Activated naive CD8-positive, alpha-beta T cell treated with anti-CD3 and anti-CD28 coated beads, Interleukin-2, amount 10 ng/mL, durations not matched to agents 7 days and 5 days (primary cell): ENCODE data around the gene ALDH1L1. TPM values are rescaled to one million over a fixed set of nuclear protein-coding genes. Genes with fewer than 3 reads are reported as not detected.

Experiments
- ATAC-seq: fragments of 150-1000 bp; cut with Tn5 transposase; one replicate; pipeline ENCODE4 v1.10.0; 2021; ENCODE audit warnings: low read depth, moderate library complexity
- POLR2A ChIA-PET: fragments of 350-600 bp; sonication (Branson Sonifier 250); formaldehyde crosslinking; loops from one replicate; lab custom pipeline; 2021; ENCODE audit warnings: antibody characterized with exemption; lab: Charles Lee
- DNase-seq: peaks from one replicate; pipeline ENCODE4 v3.0.0; 2021
- H3K27ac Mint-ChIP-seq: one replicate; pipeline ENCODE4 v1.8.0; 2022; ENCODE audit warnings: mild to moderate bottlenecking, mixed read lengths
- H3K27me3 Mint-ChIP-seq: one replicate; pipeline ENCODE4 v1.8.0; 2022; ENCODE audit warnings: mild to moderate bottlenecking, moderate library complexity, mixed read lengths
- H3K36me3 Mint-ChIP-seq: one replicate; pipeline ENCODE4 v1.8.0; 2021; ENCODE audit warnings: mild to moderate bottlenecking, mixed read lengths
- H3K4me1 Mint-ChIP-seq: one replicate; pipeline ENCODE4 v1.8.0; 2021; ENCODE audit warnings: mixed read lengths
- H3K4me3 Mint-ChIP-seq: one replicate; pipeline ENCODE4 v1.8.0; 2022; ENCODE audit warnings: mild to moderate bottlenecking, moderate library complexity, mixed read lengths
- H3K9me3 Mint-ChIP-seq: one replicate; pipeline ENCODE4 v1.8.0; 2021; ENCODE audit warnings: mixed read lengths
- total RNA-seq, 2 experiments: library from RNA; stranded (reverse); gene quantifications; one replicate each; pipeline ENCODE4 v1.2.3, GENCODE V29; 2021

The ALDH1L1 gene
- total RNA-seq, 2 experiments from 2014 or later: not detected

GRCh38 chr3:126111566-126112475, 68.6 kb downstream of the ALDH1L1 start:
- no peaks in the 10 kb centered on the region for H3K27me3 Mint-ChIP-seq
- POLR2A ChIA-PET: no interaction called here
- H3K9me3 Mint-ChIP-seq: no peaks in the 10 kb centered on the region
- no peak for DNase-seq
- no peak overlapping the region for H3K27ac Mint-ChIP-seq
- H3K4me3 Mint-ChIP-seq: no peak overlapping the region
- H3K4me1 Mint-ChIP-seq: no peaks in the 10 kb centered on the region
- no peaks in the 10 kb centered on the region for H3K36me3 Mint-ChIP-seq
- no peak for ATAC-seq

GRCh38 chr3:126111126-126111551, 69.2 kb downstream of the ALDH1L1 start:
- POLR2A ChIA-PET: no interaction called here
- ATAC-seq (no peak), DNase-seq (no peak)
- no peaks in the 10 kb centered on the region for H3K36me3 Mint-ChIP-seq
- no peaks in the 10 kb centered on the region for H3K9me3 Mint-ChIP-seq
- H3K4me1 Mint-ChIP-seq: no peaks in the 10 kb centered on the region
- no peak overlapping the region for H3K4me3 Mint-ChIP-seq
- H3K27me3 Mint-ChIP-seq: no peaks in the 10 kb centered on the region
- no peak overlapping the region for H3K27ac Mint-ChIP-seq

- Mint-ChIP-seq H3K36me3 (no peaks in the 10 kb centered on the region), H3K9me3 (no peaks in the 10 kb centered on the region), H3K4me3 (no peak overlapping the region), H3K27me3 (no peaks in the 10 kb centered on the region), H3K27ac (no peak overlapping the region), H3K4me1 (no peaks in the 10 kb centered on the region)
- POLR2A ChIA-PET: no interaction called here
- DNase-seq (no peak), ATAC-seq (no peak)
Measured at GRCh38 chr3:126110431-126111125, 69.8 kb downstream of the ALDH1L1 start.

DNA sequence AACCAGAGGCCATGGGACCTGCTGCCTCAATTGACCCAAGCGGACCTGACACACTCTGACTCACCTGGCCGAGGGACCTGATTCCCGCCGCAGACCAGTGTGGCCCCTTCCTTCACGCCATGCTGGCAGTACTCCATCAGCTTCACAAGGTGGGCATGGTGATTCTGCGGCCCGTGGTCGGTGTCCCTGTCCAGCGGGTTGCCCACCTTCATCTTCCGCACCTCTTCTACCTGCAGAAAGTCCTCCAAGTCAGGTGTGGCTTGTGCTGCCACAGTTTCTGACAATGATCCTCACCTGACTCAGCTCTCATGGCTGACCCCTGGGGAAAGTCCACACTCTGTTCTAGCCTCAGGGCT, 70.5 kb downstream of the ALDH1L1 start:
- Mint-ChIP-seq H3K27me3 (no peaks in the 10 kb centered on the region), H3K4me1 (no peaks in the 10 kb centered on the region), H3K9me3 (no peaks in the 10 kb centered on the region), H3K36me3 (no peaks in the 10 kb centered on the region), H3K4me3 (no peak overlapping the region), H3K27ac (no peak overlapping the region)
- no peak for DNase-seq
- POLR2A ChIA-PET: no interaction called here
- no peak for ATAC-seq

GRCh38 chr3:126109146-126109879, 71.1 kb downstream of the ALDH1L1 start:
- no peaks in the 10 kb centered on the region for H3K27me3 Mint-ChIP-seq

DNA sequence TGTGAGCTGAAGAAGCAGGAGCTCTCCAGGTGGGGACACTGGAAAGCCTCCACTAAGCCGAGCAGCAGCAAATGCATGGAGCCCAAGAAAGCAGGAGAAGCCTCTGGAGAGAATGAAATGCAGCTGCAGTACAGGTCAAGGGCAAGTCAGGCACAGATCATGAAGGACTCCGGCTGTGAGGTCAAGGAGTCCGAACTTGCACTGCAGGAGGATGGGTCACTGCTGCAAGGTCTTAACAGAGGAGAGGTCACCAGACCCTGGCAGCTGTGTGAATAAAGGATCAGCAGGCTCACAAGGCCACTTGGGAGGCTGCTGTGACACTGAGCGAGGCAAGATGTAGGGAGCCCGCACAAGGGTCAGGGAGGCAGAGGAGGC, 71.7 kb downstream of the ALDH1L1 start:
- H3K27me3 Mint-ChIP-seq: no peaks in the 10 kb centered on the region
- no peaks in the 10 kb centered on the region for H3K36me3 Mint-ChIP-seq
- no peaks in the 10 kb centered on the region for H3K9me3 Mint-ChIP-seq
- H3K27ac Mint-ChIP-seq: no peak overlapping the region
- POLR2A ChIA-PET: no interaction called here
- DNase-seq (no peak), ATAC-seq (no peak)
- H3K4me1 Mint-ChIP-seq: no peaks in the 10 kb centered on the region
- no peak overlapping the region for H3K4me3 Mint-ChIP-seq

More at GRCh38 chr3:126109146-126109879, 71.1 kb downstream of the ALDH1L1 start:
- Mint-ChIP-seq H3K27ac (no peak overlapping the region), H3K36me3 (no peaks in the 10 kb centered on the region), H3K9me3 (no peaks in the 10 kb centered on the region), H3K4me1 (no peaks in the 10 kb centered on the region), H3K4me3 (no peak overlapping the region)
- ATAC-seq (no peak), DNase-seq (no peak)
- POLR2A ChIA-PET: no interaction called here

GRCh38 chr3:126107957-126108675, 72.3 kb downstream of the ALDH1L1 start:
- no peak overlapping the region for H3K27ac Mint-ChIP-seq
- no peak overlapping the region for H3K4me3 Mint-ChIP-seq
- DNase-seq: no peak
- H3K9me3 Mint-ChIP-seq: no peaks in the 10 kb centered on the region
- no peak for ATAC-seq
- POLR2A ChIA-PET: no interaction called here
- H3K4me1 Mint-ChIP-seq: no peaks in the 10 kb centered on the region
- no peaks in the 10 kb centered on the region for H3K27me3 Mint-ChIP-seq
- H3K36me3 Mint-ChIP-seq: no peaks in the 10 kb centered on the region

GRCh38 chr3:126107203-126107939, 73.0 kb downstream of the ALDH1L1 start:
- no peak for DNase-seq

DNA sequence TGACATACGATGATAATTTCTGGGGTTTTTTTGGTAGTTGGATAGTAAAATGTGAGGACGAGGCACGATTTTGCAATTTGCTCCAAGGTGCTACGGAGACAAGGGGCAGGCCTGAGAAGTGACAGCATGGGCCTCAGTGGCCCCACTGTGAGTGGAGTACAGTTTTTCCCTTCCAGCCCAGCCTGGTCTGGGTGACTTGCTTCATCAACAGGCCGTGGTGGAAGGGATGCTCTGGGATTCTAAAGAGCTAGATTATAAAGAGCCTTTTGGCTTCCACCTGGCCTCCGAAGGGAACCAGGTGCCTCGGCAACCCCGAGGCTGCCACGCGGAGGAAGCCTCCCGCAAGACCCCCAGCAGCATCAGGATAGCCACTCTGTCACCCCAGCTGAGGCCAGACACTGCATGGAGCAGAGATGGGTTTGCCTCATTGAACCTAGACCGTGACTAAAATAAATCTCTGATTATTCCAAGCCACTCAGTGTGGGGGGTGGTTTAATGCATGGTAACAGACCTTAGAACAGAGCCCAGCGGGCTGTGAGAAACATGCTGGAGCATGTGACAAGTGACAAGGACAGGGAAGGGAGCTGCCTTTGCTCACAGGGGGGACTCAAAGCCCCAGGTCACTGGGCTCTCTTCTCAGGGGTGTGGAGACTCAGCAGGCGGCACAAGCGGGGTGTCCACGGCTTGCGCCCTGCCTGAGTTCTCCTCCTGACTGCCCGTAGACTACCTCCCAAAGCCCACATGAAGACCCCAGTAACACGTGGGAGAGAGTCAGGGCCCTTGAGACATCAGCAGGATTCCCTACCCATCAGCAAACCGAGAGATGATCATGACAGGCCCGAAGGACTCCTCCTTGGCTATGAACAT, 73.8 kb downstream of the ALDH1L1 start:
- DNase-seq: no peak
- H3K27me3 Mint-ChIP-seq: no peaks in the 10 kb centered on the region
- H3K27ac Mint-ChIP-seq: no peak overlapping the region
- POLR2A ChIA-PET: no interaction called here
- H3K9me3 Mint-ChIP-seq: no peaks in the 10 kb centered on the region
- ATAC-seq: no peak
- no peaks in the 10 kb centered on the region for H3K4me1 Mint-ChIP-seq
- no peak overlapping the region for H3K4me3 Mint-ChIP-seq
- no peaks in the 10 kb centered on the region for H3K36me3 Mint-ChIP-seq

More at GRCh38 chr3:126107203-126107939, 73.0 kb downstream of the ALDH1L1 start:
- H3K4me3 Mint-ChIP-seq: no peak overlapping the region
- no peaks in the 10 kb centered on the region for H3K36me3 Mint-ChIP-seq
- H3K9me3 Mint-ChIP-seq: no peaks in the 10 kb centered on the region
- no peak for ATAC-seq
- no peak overlapping the region for H3K27ac Mint-ChIP-seq
- POLR2A ChIA-PET: no interaction called here
- H3K4me1 Mint-ChIP-seq: no peaks in the 10 kb centered on the region
- no peaks in the 10 kb centered on the region for H3K27me3 Mint-ChIP-seq

DNA sequence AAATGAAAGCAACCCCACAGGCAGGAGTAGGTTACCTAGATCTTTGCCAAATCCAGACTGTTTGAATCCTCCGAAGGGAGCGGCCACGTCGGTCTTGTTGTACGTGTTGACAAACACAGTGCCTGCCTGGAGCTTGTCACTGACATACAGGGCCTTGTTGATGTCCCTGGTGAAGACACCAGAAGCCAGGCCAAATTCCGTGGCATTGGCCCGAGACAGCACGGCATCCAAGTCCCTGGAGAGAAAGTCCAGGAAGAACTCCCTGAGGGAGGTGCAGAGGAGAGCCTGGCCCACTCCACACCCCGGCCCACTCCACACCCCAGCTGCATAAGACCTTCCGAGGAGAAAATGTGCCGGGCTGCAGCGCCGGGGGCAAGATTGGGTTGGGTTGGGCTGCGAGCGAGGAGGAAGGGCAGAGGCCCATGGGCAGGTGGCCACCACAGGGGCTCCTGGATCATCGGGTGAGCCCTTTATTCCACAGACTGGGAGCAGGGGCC, 74.6 kb downstream of the ALDH1L1 start:
- Mint-ChIP-seq H3K9me3 (no peaks in the 10 kb centered on the region), H3K36me3 (no peaks in the 10 kb centered on the region), H3K4me3 (no peak overlapping the region), H3K4me1 (no peaks in the 10 kb centered on the region), H3K27me3 (no peaks in the 10 kb centered on the region), H3K27ac (no peak overlapping the region)
- ATAC-seq: no peak
- POLR2A ChIA-PET: no interaction called here
- DNase-seq: no peak

DNA sequence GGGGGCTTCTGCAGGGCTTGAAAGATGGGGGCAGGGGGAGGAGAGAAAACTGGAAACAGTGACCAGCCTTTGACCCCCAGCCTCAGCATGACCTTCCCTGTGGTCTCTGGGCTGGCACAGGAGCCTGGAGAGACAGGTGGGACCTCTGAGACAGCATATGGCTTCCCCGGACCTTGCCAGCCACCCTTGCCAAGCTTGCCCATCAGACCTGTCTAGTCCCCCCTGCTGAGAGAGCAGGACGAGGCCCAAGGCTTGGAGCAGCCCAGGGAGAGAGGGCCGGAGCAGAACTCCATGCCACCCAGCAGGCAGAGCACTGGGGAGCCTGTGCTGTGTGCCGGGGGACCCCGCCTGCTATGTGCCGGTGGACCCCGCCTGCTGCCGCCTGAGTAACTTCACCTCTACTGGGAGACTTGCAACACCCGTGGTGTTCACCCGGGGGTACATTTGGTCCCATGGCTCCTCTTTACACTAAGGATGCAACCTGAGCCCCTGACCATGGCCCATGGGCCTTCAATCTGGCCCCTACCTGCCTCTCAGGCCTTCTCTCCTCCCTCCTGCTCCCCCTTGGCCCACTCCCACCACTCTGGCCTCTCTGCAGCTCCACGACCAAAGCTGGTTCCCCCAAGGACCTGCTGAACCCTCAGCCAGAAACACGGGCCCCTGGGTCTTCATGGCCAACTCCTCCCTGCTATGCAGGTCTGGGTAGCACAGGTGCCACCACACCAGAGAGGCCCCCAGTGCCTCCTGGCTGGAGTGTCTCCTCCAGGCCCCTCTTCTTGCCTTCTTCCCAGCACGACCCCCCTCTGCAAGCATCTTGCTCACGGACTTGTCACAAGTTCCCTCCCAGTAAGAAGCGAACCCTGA, 75.4 kb downstream of the ALDH1L1 start:
- Mint-ChIP-seq H3K27me3 (no peaks in the 10 kb centered on the region), H3K36me3 (no peaks in the 10 kb centered on the region), H3K4me3 (no peak overlapping the region), H3K27ac (no peak overlapping the region), H3K4me1 (no peaks in the 10 kb centered on the region), H3K9me3 (peaks cover 1% of the 10 kb centered on the region)
- ATAC-seq (no peak), DNase-seq (no peak)
- POLR2A ChIA-PET: no interaction called here
